ENCODE results near the gene MON2. TPM values are rescaled to one million over a fixed set of nuclear protein-coding genes. Genes with fewer than 3 reads are reported as not detected.

MON2 gene
- total RNA-seq, 1 experiment from 2014 or later: 30.1 TPM

DNA sequence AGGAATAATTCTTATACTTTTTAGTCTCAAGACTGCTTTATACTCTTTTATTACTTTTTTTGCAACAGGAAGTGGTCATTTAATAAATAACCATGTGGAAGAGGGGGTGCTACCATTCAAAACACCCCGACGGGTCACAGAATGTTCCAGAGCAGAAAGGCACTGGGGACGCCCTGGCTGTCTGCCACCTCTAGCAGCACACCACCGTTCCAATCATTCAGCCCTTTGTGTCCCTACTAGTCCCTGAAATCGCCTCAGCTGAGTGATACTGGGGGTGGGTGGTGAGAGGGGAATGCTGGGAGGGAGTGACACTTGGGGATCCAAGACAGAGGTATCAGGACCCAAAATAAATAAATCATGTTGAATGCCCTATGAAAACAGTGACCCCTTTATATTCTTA lies 52.4 kb downstream of the MON2 start:
- DNase-seq (ENCODE audit: low read depth, low spot score) (no peak), ATAC-seq (no peak)
- POLR2A ChIA-PET: no interaction called here
- in situ Hi-C loops (cut with HindIII; ENCODE audit: low pct_unique_long_range_greater_than_20kb, low sequenced_read_pairs): no loop called here
- H3K27me3 ChIP-seq (ENCODE audit: control insufficient read depth, insufficient read depth, low read length): no peaks in the 10 kb centered on the region
- H3K36me3 ChIP-seq (ENCODE audit: control insufficient read depth, insufficient read depth, low read length): no peaks in the 10 kb centered on the region
- no peak overlapping the region for H3K27ac ChIP-seq (ENCODE audit: low read length)
- no TSS peak for BruUV-seq (replicated peaks)
- CTCF ChIA-PET: no interaction called here
- TF ChIP-seq TCF7L2 (IDR thresholded peaks at IDR 0.05; ENCODE audit: low read depth, low read length) (no peak), SIN3A (IDR thresholded peaks at IDR 0.05; ENCODE audit: borderline replicate concordance, insufficient read depth, low read depth, low read length) (no peak)
- H3K9me3 ChIP-seq (ENCODE audit: control insufficient read depth, insufficient read depth, low read depth, low read length): no peaks in the 10 kb centered on the region
- intact Hi-C loops (cut with micrococcal nuclease; ENCODE audit: unreplicated experiment): no loop called here
- no peaks in the 10 kb centered on the region for H3K4me1 ChIP-seq (ENCODE audit: control insufficient read depth, insufficient read depth, low read length)
- H3K4me3 ChIP-seq (ENCODE audit: low read depth in 2 of 2, low read length in 2 of 2): no peak overlapping the region

DNA sequence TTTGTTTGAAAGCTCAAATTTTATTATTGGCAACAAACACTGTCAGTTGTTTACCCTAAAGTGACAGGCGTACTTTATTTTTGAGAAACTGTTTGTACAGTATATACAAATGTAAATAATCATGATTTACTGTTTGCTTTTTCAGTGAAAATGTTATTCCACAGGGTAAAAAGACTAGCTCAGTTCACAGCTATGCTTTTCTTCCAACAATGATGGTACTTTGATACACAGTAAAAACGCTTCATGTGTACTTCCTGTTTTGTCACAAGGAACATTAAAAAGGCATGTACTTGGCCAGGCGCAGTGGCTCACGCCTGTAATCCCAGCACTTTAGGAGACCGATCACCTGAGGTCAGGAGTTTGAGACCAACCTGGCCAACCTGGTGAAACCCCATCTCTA lies 53.7 kb downstream of the MON2 start:
- Histone ChIP-seq H3K9me3 (ENCODE audit: control insufficient read depth, insufficient read depth, low read depth, low read length) (no peaks in the 10 kb centered on the region), H3K27ac (ENCODE audit: low read length) (no peak overlapping the region), H3K4me1 (ENCODE audit: control insufficient read depth, insufficient read depth, low read length) (no peaks in the 10 kb centered on the region), H3K4me3 (ENCODE audit: low read depth in 2 of 2, low read length in 2 of 2) (no peak overlapping the region), H3K36me3 (ENCODE audit: control insufficient read depth, insufficient read depth, low read length) (no peaks in the 10 kb centered on the region), H3K27me3 (ENCODE audit: control insufficient read depth, insufficient read depth, low read length) (no peaks in the 10 kb centered on the region)
- DNase-seq (ENCODE audit: low read depth, low spot score) (no peak), ATAC-seq (no peak)
- no peak for TF ChIP-seq TCF7L2 (IDR thresholded peaks at IDR 0.05; ENCODE audit: low read depth, low read length)
- TF ChIP-seq POLR2AphosphoS5 (IDR thresholded peaks at IDR 0.05; ENCODE audit: low read depth, low read length): no peak
- TF ChIP-seq, protein P1, sequence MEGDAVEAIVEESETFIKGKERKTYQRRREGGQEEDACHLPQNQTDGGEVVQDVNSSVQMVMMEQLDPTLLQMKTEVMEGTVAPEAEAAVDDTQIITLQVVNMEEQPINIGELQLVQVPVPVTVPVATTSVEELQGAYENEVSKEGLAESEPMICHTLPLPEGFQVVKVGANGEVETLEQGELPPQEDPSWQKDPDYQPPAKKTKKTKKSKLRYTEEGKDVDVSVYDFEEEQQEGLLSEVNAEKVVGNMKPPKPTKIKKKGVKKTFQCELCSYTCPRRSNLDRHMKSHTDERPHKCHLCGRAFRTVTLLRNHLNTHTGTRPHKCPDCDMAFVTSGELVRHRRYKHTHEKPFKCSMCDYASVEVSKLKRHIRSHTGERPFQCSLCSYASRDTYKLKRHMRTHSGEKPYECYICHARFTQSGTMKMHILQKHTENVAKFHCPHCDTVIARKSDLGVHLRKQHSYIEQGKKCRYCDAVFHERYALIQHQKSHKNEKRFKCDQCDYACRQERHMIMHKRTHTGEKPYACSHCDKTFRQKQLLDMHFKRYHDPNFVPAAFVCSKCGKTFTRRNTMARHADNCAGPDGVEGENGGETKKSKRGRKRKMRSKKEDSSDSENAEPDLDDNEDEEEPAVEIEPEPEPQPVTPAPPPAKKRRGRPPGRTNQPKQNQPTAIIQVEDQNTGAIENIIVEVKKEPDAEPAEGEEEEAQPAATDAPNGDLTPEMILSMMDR (IDR thresholded peaks at IDR 0.05): no peak
- POLR2A ChIA-PET: interaction anchor here (0.5 kb wide), 2 partner anchors 18 to 39 kb away, joined by 3 to 4 read pairs; no protein-coding TSS in a partner anchor
- in situ Hi-C loops (cut with HindIII; ENCODE audit: low pct_unique_long_range_greater_than_20kb, low sequenced_read_pairs) (no loop called here), intact Hi-C loops (cut with micrococcal nuclease; ENCODE audit: unreplicated experiment) (no loop called here)
- CTCF ChIA-PET: no interaction called here
- BruUV-seq (replicated peaks): no TSS peak

DNA sequence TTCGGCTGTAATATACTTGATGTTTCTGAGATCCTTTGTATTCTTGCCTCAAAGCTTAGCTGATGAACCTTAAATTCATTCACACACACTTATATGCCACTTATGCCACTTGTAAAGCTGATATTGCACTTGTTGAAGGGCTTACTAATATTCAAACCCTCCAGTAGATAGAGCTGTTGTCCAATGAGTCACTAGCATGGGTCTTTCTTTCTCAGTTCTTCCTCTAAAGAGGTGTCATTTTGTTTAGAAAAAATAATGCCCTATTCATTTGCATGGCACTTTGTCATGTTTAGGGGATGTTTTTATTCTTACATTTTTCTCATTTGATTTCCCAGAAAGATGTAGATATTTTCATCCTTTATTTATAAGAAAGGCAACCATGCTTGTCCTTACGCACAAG lies 56.4 kb downstream of the MON2 start:
- no TSS peak for BruUV-seq (replicated peaks)
- ATAC-seq (no peak), DNase-seq (ENCODE audit: low read depth, low spot score) (no peak)
- POLR2A ChIA-PET: no interaction called here
- no peaks in the 10 kb centered on the region for H3K27me3 ChIP-seq (ENCODE audit: control insufficient read depth, insufficient read depth, low read length)
- no peaks in the 10 kb centered on the region for H3K9me3 ChIP-seq (ENCODE audit: control insufficient read depth, insufficient read depth, low read depth, low read length)
- CTCF ChIA-PET: no interaction called here
- in situ Hi-C loops (cut with HindIII; ENCODE audit: low pct_unique_long_range_greater_than_20kb, low sequenced_read_pairs) (no loop called here), intact Hi-C loops (cut with micrococcal nuclease; ENCODE audit: unreplicated experiment) (no loop called here)
- no peak overlapping the region for H3K4me3 ChIP-seq (ENCODE audit: low read depth in 2 of 2, low read length in 2 of 2)
- no peaks in the 10 kb centered on the region for H3K4me1 ChIP-seq (ENCODE audit: control insufficient read depth, insufficient read depth, low read length)
- TF ChIP-seq TCF7L2 (IDR thresholded peaks at IDR 0.05; ENCODE audit: low read depth, low read length) (no peak), SIN3A (IDR thresholded peaks at IDR 0.05; ENCODE audit: borderline replicate concordance, insufficient read depth, low read depth, low read length) (no peak), POLR2AphosphoS5 (IDR thresholded peaks at IDR 0.05; ENCODE audit: low read depth, low read length) (no peak)
- TF ChIP-seq, protein P1 (IDR thresholded peaks at IDR 0.05): no peak
- TF ChIP-seq, protein P2, sequence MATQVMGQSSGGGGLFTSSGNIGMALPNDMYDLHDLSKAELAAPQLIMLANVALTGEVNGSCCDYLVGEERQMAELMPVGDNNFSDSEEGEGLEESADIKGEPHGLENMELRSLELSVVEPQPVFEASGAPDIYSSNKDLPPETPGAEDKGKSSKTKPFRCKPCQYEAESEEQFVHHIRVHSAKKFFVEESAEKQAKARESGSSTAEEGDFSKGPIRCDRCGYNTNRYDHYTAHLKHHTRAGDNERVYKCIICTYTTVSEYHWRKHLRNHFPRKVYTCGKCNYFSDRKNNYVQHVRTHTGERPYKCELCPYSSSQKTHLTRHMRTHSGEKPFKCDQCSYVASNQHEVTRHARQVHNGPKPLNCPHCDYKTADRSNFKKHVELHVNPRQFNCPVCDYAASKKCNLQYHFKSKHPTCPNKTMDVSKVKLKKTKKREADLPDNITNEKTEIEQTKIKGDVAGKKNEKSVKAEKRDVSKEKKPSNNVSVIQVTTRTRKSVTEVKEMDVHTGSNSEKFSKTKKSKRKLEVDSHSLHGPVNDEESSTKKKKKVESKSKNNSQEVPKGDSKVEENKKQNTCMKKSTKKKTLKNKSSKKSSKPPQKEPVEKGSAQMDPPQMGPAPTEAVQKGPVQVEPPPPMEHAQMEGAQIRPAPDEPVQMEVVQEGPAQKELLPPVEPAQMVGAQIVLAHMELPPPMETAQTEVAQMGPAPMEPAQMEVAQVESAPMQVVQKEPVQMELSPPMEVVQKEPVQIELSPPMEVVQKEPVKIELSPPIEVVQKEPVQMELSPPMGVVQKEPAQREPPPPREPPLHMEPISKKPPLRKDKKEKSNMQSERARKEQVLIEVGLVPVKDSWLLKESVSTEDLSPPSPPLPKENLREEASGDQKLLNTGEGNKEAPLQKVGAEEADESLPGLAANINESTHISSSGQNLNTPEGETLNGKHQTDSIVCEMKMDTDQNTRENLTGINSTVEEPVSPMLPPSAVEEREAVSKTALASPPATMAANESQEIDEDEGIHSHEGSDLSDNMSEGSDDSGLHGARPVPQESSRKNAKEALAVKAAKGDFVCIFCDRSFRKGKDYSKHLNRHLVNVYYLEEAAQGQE (IDR thresholded peaks at IDR 0.05; ENCODE audit: insufficient read depth in 1 of 2, low read depth in 2 of 2, low read length in 1 of 2): no peak
- H3K27ac ChIP-seq (ENCODE audit: low read length): no peak overlapping the region
- H3K36me3 ChIP-seq (ENCODE audit: control insufficient read depth, insufficient read depth, low read length): no peaks in the 10 kb centered on the region
